MM.1S (cell line): ENCODE measurements around the gene NPHS1.
"Not testable (repeated sequence)": the region's sequence is repeated elsewhere in the genome, so short reads cannot be mapped to it uniquely, and the experiment has no call there.

Experiments used
- DNase-seq: peaks from one replicate; pipeline ENCODE4 v3.0.0-alpha.2; 2015
- H2AFZ ChIP-seq: fragments of 300-600 bp; sonication (generic); 2 replicates; pipeline ENCODE4 v1.6.0; 2016; ENCODE audit warnings: antibody characterized with exemption, low read length
- H3F3A ChIP-seq: fragments of 300-600 bp; sonication (generic); 2 replicates; pipeline ENCODE4 v1.6.1; 2016; ENCODE audit warnings: mild to moderate bottlenecking, antibody characterized with exemption, low read length, moderate library complexity, mixed read lengths; ENCODE audit not compliant: insufficient read depth
- H3K27ac ChIP-seq: fragments of 300-600 bp; sonication (generic); 2 replicates; pipeline ENCODE4 v1.5.1; 2016; ENCODE audit warnings: mild to moderate bottlenecking, low read length
- H3K27me3 ChIP-seq: fragments of 300-600 bp; sonication (generic); replicated peaks from 2 replicates; pipeline ENCODE4 v1.6.0; 2016; ENCODE audit warnings: low read length; ENCODE audit not compliant: insufficient read depth
- H3K36me3 ChIP-seq: fragments of 300-600 bp; sonication (generic); replicated peaks from 2 replicates; pipeline ENCODE4 v1.6.1; 2016; ENCODE audit warnings: mild to moderate bottlenecking, low read length, mixed read lengths; ENCODE audit not compliant: insufficient read depth
- H3K4me1 ChIP-seq: fragments of 300-600 bp; sonication (generic); 2 replicates; pipeline ENCODE4 v1.6.1; 2016; ENCODE audit warnings: low read length, mixed read lengths
- H3K4me2 ChIP-seq: fragments of 300-600 bp; sonication (generic); 2 replicates; pipeline ENCODE4 v1.6.0; 2016; ENCODE audit warnings: low read depth, low read length
- H3K4me3 ChIP-seq: fragments of 300-600 bp; sonication (generic); 2 replicates; pipeline ENCODE4 v1.5.1; 2016; ENCODE audit warnings: low read length, mixed read lengths
- H3K79me2 ChIP-seq: fragments of 300-600 bp; sonication (generic); 2 replicates; pipeline ENCODE4 v1.6.1; 2016; ENCODE audit warnings: mixed run types, low read length, mixed read lengths
- H3K9ac ChIP-seq: fragments of 300-600 bp; sonication (generic); 2 replicates; pipeline ENCODE4 v1.6.1; 2016; ENCODE audit warnings: low read length, mixed read lengths
- H3K9me2 ChIP-seq: fragments of 300-600 bp; sonication (generic); replicated peaks from 2 replicates; pipeline ENCODE4 v1.6.1; 2016; ENCODE audit warnings: mild to moderate bottlenecking, low read length, mixed read lengths; ENCODE audit not compliant: insufficient read depth
- H3K9me3 ChIP-seq: fragments of 300-600 bp; sonication (generic); replicated peaks from 2 replicates; pipeline ENCODE4 v1.6.1; 2016; ENCODE audit warnings: mild to moderate bottlenecking, low read length, mixed read lengths; ENCODE audit not compliant: insufficient read depth
- H4K20me1 ChIP-seq: fragments of 300-600 bp; sonication (generic); 2 replicates; pipeline ENCODE4 v1.6.1; 2016; ENCODE audit warnings: mild to moderate bottlenecking, low read length, moderate library complexity, mixed read lengths; ENCODE audit not compliant: insufficient read depth
- CTCF ChIP-seq: fragments of 300-600 bp; sonication (generic); IDR thresholded peaks from 2 replicates; pipeline ENCODE4 v1.5.1; 2016; ENCODE audit warnings: antibody characterized with exemption, low read length, mixed read lengths
- EZH2 ChIP-seq: fragments of 300-600 bp; sonication (generic); optimal IDR thresholded peaks from 2 replicates; pipeline ENCODE3; 2017; ENCODE audit warnings: low read depth, mild to moderate bottlenecking, antibody characterized with exemption, low read length, mixed read lengths
- EZH2phosphoT487 ChIP-seq: fragments of 300-600 bp; sonication (generic); IDR thresholded peaks from 2 replicates; pipeline ENCODE4 v1.6.1; 2018; ENCODE audit warnings: antibody characterized with exemption, low read length

Gene NPHS1

GRCh38 chr19:35842666-35843272, 9.5 kb downstream of the NPHS1 start:
- TF ChIP-seq EZH2phosphoT487 (no peak), CTCF (no peak), EZH2 (no peak)
- Histone ChIP-seq H3K27me3 (peaks cover 72% of the 10 kb centered on the region), H3K9me2 (no peaks in the 10 kb centered on the region), H3K27ac (no peak overlapping the region), H3K9me3 (no peaks in the 10 kb centered on the region), H3F3A (no peaks in the 10 kb centered on the region), H4K20me1 (no peaks in the 10 kb centered on the region), H2AFZ (no peak overlapping the region), H3K9ac (no peak overlapping the region), H3K36me3 (no peaks in the 10 kb centered on the region), H3K79me2 (no peaks in the 10 kb centered on the region), H3K4me1 (no peaks in the 10 kb centered on the region), H3K4me3 (no peak overlapping the region), H3K4me2 (no peak overlapping the region)
- no peak for DNase-seq

- DNase-seq, result no peak
- H3K79me2 ChIP-seq, result no peaks in the 10 kb centered on the region
- TF ChIP-seq CTCF, result no peak
- no peak for TF ChIP-seq EZH2
- no peak for TF ChIP-seq EZH2phosphoT487
- H3K36me3 ChIP-seq, result no peaks in the 10 kb centered on the region
- no peak overlapping the region for H3K9ac ChIP-seq
- H3K4me1 ChIP-seq, result no peaks in the 10 kb centered on the region
- no peaks in the 10 kb centered on the region for H4K20me1 ChIP-seq
- H3K4me2 ChIP-seq, result no peak overlapping the region
- no peaks in the 10 kb centered on the region for H3K9me3 ChIP-seq
- H3K27me3 ChIP-seq, result peaks cover 73% of the 10 kb centered on the region
- H3F3A ChIP-seq, result no peaks in the 10 kb centered on the region
- H3K4me3 ChIP-seq, result no peak overlapping the region
- no peaks in the 10 kb centered on the region for H3K9me2 ChIP-seq
- H3K27ac ChIP-seq, result no peak overlapping the region
- no peak overlapping the region for H2AFZ ChIP-seq
Measured at GRCh38 chr19:35841961-35842595, 10.2 kb downstream of the NPHS1 start.

- H3F3A ChIP-seq, H3K9ac ChIP-seq, H3K9me3 ChIP-seq, H3K4me1 ChIP-seq, H3K4me3 ChIP-seq, H4K20me1 ChIP-seq, H3K4me2 ChIP-seq, H3K79me2 ChIP-seq, H3K9me2 ChIP-seq, H3K36me3 ChIP-seq, H2AFZ ChIP-seq, DNase-seq, H3K27ac ChIP-seq: not testable (repeated sequence)
- H3K27me3 ChIP-seq, result peaks cover 60% of the 10 kb centered on the region
Measured at GRCh38 chr19:35836096-35836495, 16.2 kb downstream of the NPHS1 start.

- Histone ChIP-seq H4K20me1 (no peaks in the 10 kb centered on the region), H3K9ac (no peak overlapping the region), H2AFZ (no peak overlapping the region), H3K36me3 (no peaks in the 10 kb centered on the region), H3K4me3 (no peak overlapping the region), H3K27me3 (peaks cover 63% of the 10 kb centered on the region), H3K4me2 (no peak overlapping the region), H3K79me2 (no peaks in the 10 kb centered on the region), H3K9me2 (no peaks in the 10 kb centered on the region), H3K4me1 (no peaks in the 10 kb centered on the region), H3K27ac (no peak overlapping the region), H3F3A (no peaks in the 10 kb centered on the region), H3K9me3 (no peaks in the 10 kb centered on the region)
- TF ChIP-seq EZH2, result no peak
- no peak for TF ChIP-seq CTCF
- no peak for TF ChIP-seq EZH2phosphoT487
- DNase-seq, result no peak
Measured at GRCh38 chr19:35833972-35834371, 18.3 kb downstream of the NPHS1 start.
